HEK293 (cell line): ENCODE results near the gene RYR2.

Experiments used
- CTCF ChIA-PET: fragments of 350-600 bp; formaldehyde crosslinking; extraction: SDS; loops from one replicate; lab custom pipeline; 2021; ENCODE audit warnings: antibody characterized with exemption; lab: Yijun Ruan, JAX
- POLR2A ChIA-PET: fragments of 300-600 bp; formaldehyde crosslinking; extraction: SDS; loops from one replicate; lab custom pipeline; 2020; ENCODE audit warnings: antibody characterized with exemption, inconsistent platforms; lab: Yijun Ruan, JAX
- H3K27ac ChIP-seq: fragments of 200-500 bp; sonication (Bioruptor generic); 2 replicates; pipeline ENCODE4 v1.5.1; 2014; ENCODE audit warnings: low read depth, low read length, control low read depth, inconsistent platforms; ENCODE audit errors: extremely low read depth
- H3K36me3 ChIP-seq, 2 experiments: fragments of 200-500 bp in 1 of 2; sonication (Bioruptor generic) in 1 of 2; 1 replicate in 1 of 2; 2 replicates in 1 of 2; pipeline ENCODE4 v1.5.1; 2014 to 2017; ENCODE audit warnings: inconsistent platforms in 2 of 2, low read length in 2 of 2; ENCODE audit not compliant: control insufficient read depth in 2 of 2, insufficient read depth in 1 of 2
- H3K4me1 ChIP-seq: fragments of 200-500 bp; sonication (Bioruptor generic); 2 replicates; pipeline ENCODE4 v1.5.1; 2014; ENCODE audit warnings: mild to moderate bottlenecking, low read length, inconsistent platforms; ENCODE audit not compliant: control insufficient read depth, insufficient read depth
- H3K4me3 ChIP-seq: 2 replicates; pipeline ENCODE4 v1.5.1; 2011; ENCODE audit warnings: low read depth, mild to moderate bottlenecking, control low read depth, low read length, moderate library complexity
- H3K9me3 ChIP-seq: fragments of 200-500 bp; sonication (Bioruptor generic); 2 replicates; pipeline ENCODE4 v1.5.1; 2014; ENCODE audit warnings: low read depth, low read length, inconsistent platforms; ENCODE audit not compliant: control insufficient read depth, insufficient read depth
- FEZF1 ChIP-seq: fragments of 450-650 bp; formaldehyde crosslinking; IDR thresholded peaks from 2 replicates; pipeline ENCODE4 v1.5.1; 2016; ENCODE audit warnings: missing biosample characterization, missing genetic modification characterization
- HOXC10 ChIP-seq: sonication (generic); formaldehyde crosslinking; IDR thresholded peaks from 2 replicates; pipeline ENCODE4 v1.8.1; 2023; ENCODE audit warnings: mild to moderate bottlenecking, missing genetic modification reagents
- MEIS1 ChIP-seq: sonication (generic); formaldehyde crosslinking; IDR thresholded peaks from 2 replicates; pipeline ENCODE4 v1.8.1; 2022; ENCODE audit warnings: missing genetic modification reagents, mild to moderate bottlenecking, borderline replicate concordance
- SETDB1 ChIP-seq: IDR thresholded peaks from one replicate; pipeline ENCODE4 v1.6.1; 2017; ENCODE audit warnings: mild to moderate bottlenecking, low read length, moderate library complexity, mixed read lengths; ENCODE audit not compliant: insufficient read length
- ZNF138 ChIP-seq: fragments of 450-650 bp; formaldehyde crosslinking; IDR thresholded peaks from 2 replicates; pipeline ENCODE4 v1.5.1; 2016; ENCODE audit warnings: missing biosample characterization, missing genetic modification characterization, borderline replicate concordance
- ZNF155 ChIP-seq: fragments of 450-650 bp; formaldehyde crosslinking; IDR thresholded peaks from 2 replicates; pipeline ENCODE4 v1.5.1; 2016; ENCODE audit warnings: missing biosample characterization, missing genetic modification characterization
- ZNF19 ChIP-seq: fragments of 450-650 bp; formaldehyde crosslinking; IDR thresholded peaks from 2 replicates; pipeline ENCODE4; 2016; ENCODE audit warnings: missing biosample characterization, missing genetic modification characterization, low read depth
- ZNF221 ChIP-seq: fragments of 450-650 bp; formaldehyde crosslinking; IDR thresholded peaks from 2 replicates; pipeline ENCODE4 v1.5.1; 2017; ENCODE audit warnings: missing biosample characterization, missing genetic modification characterization, borderline replicate concordance
- ZNF366 ChIP-seq: fragments of 450-650 bp; formaldehyde crosslinking; conservative IDR thresholded peaks from 2 replicates; pipeline ENCODE4 v1.5.1; 2016; ENCODE audit warnings: missing biosample characterization, missing genetic modification characterization
- ZNF544 ChIP-seq: fragments of 450-650 bp; formaldehyde crosslinking; IDR thresholded peaks from 2 replicates; pipeline ENCODE4 v1.5.0; 2017; ENCODE audit warnings: missing biosample characterization, missing genetic modification characterization
- ZNF560 ChIP-seq: fragments of 450-650 bp; formaldehyde crosslinking; IDR thresholded peaks from 2 replicates; pipeline ENCODE4 v1.5.1; 2017; ENCODE audit warnings: missing biosample characterization, missing genetic modification characterization, borderline replicate concordance
- ZNF610 ChIP-seq: fragments of 450-650 bp; formaldehyde crosslinking; IDR thresholded peaks from 2 replicates; pipeline ENCODE4 v1.5.1; 2016; ENCODE audit warnings: missing biosample characterization, missing genetic modification characterization, borderline replicate concordance
- ZNF626 ChIP-seq: fragments of 450-650 bp; sonication (Bioruptor Pico); formaldehyde crosslinking; IDR thresholded peaks from 2 replicates; pipeline ENCODE4 v1.5.1; 2018; ENCODE audit warnings: missing biosample characterization, missing genetic modification characterization, inconsistent platforms
- ZNF664 ChIP-seq: fragments of 450-650 bp; formaldehyde crosslinking; IDR thresholded peaks from 2 replicates; pipeline ENCODE4 v1.5.1; 2016; ENCODE audit warnings: missing biosample characterization, missing genetic modification characterization
- ZNF776 ChIP-seq: fragments of 450-650 bp; formaldehyde crosslinking; IDR thresholded peaks from 2 replicates; pipeline ENCODE4 v1.5.0; 2017; ENCODE audit warnings: missing biosample characterization, missing genetic modification characterization, borderline replicate concordance
- ZSCAN30 ChIP-seq: fragments of 450-650 bp; IDR thresholded peaks from 2 replicates; pipeline ENCODE4 v1.5.1; 2018; ENCODE audit warnings: missing biosample characterization, mild to moderate bottlenecking, missing genetic modification characterization, moderate library complexity
- TF ChIP-seq, protein P1 (sequence below): fragments of 450-650 bp; formaldehyde crosslinking; IDR thresholded peaks from 2 replicates; pipeline ENCODE4 v1.5.1; 2017; ENCODE audit warnings: missing biosample characterization, missing genetic modification characterization
- TF ChIP-seq, protein P2 (sequence below): fragments of 450-650 bp; formaldehyde crosslinking; IDR thresholded peaks from 2 replicates; pipeline ENCODE4 v1.5.1; 2016; ENCODE audit warnings: missing biosample characterization, missing genetic modification characterization, borderline replicate concordance
- TF ChIP-seq, protein P3 (sequence below): fragments of 450-650 bp; formaldehyde crosslinking; IDR thresholded peaks from 2 replicates; pipeline ENCODE4 v1.5.1; 2016; ENCODE audit warnings: missing biosample characterization, missing genetic modification characterization, low read depth

The RYR2 gene

DNA sequence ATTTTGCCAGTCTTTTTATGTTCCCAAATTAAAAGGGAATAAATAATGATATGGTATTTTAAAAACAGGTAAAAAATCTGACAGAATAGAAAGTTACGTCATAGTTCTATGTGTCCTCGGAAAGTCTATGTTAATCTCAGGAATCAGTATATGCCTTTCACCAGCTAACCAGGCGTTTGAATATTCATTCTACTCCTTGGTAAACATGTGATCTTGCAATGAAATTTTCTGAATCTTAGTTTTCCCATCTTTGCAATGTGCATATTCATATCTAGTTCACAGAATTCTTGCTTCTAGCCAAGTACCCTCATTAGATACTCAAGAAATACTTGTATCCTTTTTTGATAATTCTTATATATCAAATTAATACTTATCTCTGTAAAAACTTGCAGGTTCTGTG lies 669.3 kb downstream of the RYR2 start:
- Histone ChIP-seq H3K4me3 (no peak overlapping the region), H3K9me3 (no peaks in the 10 kb centered on the region), H3K36me3 (no peaks in the 10 kb centered on the region), H3K27ac (no peak overlapping the region), H3K4me1 (no peaks in the 10 kb centered on the region)
- ChIA-PET CTCF (no interaction called here), POLR2A (no interaction called here)
- TF ChIP-seq ZSCAN30 (tag by site-specific recombination), result no peak
- TF ChIP-seq MEIS1, result no peak
- TF ChIP-seq, protein P1, sequence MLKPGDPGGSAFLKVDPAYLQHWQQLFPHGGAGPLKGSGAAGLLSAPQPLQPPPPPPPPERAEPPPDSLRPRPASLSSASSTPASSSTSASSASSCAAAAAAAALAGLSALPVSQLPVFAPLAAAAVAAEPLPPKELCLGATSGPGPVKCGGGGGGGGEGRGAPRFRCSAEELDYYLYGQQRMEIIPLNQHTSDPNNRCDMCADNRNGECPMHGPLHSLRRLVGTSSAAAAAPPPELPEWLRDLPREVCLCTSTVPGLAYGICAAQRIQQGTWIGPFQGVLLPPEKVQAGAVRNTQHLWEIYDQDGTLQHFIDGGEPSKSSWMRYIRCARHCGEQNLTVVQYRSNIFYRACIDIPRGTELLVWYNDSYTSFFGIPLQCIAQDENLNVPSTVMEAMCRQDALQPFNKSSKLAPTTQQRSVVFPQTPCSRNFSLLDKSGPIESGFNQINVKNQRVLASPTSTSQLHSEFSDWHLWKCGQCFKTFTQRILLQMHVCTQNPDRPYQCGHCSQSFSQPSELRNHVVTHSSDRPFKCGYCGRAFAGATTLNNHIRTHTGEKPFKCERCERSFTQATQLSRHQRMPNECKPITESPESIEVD (tag by site-specific recombination), result no peak
- TF ChIP-seq ZNF155 (tag by site-specific recombination), result no peak
- TF ChIP-seq, protein P2, sequence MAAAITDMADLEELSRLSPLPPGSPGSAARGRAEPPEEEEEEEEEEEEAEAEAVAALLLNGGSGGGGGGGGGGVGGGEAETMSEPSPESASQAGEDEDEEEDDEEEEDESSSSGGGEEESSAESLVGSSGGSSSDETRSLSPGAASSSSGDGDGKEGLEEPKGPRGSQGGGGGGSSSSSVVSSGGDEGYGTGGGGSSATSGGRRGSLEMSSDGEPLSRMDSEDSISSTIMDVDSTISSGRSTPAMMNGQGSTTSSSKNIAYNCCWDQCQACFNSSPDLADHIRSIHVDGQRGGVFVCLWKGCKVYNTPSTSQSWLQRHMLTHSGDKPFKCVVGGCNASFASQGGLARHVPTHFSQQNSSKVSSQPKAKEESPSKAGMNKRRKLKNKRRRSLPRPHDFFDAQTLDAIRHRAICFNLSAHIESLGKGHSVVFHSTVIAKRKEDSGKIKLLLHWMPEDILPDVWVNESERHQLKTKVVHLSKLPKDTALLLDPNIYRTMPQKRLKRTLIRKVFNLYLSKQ, result no peak

DNA sequence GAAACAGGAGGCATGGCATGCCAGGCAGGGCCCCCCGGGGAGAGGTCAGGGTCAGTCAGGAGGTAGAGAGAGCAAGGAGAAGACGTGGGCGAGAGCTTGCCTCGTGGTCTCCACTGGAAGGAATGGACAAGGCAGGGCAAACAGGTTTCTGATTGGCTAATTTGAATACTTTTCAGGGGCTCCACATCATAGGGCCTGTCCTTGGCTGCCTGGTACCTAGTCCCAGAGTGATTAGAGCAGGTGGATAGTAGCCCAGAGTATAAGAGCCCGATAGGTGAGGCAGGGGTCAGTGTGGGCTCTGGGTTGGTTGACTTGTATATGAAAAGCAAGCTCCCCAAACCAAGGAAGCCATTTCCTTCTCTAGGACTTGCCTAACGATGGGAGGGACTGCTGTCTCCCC lies 670.1 kb downstream of the RYR2 start:
- no peak for TF ChIP-seq ZNF626 (tag by site-specific recombination)
- TF ChIP-seq ZNF664 (tag by site-specific recombination), result no peak
- TF ChIP-seq ZNF19 (tag by site-specific recombination), result no peak
- TF ChIP-seq ZNF560 (tag by site-specific recombination), result no peak
- TF ChIP-seq, protein P3, sequence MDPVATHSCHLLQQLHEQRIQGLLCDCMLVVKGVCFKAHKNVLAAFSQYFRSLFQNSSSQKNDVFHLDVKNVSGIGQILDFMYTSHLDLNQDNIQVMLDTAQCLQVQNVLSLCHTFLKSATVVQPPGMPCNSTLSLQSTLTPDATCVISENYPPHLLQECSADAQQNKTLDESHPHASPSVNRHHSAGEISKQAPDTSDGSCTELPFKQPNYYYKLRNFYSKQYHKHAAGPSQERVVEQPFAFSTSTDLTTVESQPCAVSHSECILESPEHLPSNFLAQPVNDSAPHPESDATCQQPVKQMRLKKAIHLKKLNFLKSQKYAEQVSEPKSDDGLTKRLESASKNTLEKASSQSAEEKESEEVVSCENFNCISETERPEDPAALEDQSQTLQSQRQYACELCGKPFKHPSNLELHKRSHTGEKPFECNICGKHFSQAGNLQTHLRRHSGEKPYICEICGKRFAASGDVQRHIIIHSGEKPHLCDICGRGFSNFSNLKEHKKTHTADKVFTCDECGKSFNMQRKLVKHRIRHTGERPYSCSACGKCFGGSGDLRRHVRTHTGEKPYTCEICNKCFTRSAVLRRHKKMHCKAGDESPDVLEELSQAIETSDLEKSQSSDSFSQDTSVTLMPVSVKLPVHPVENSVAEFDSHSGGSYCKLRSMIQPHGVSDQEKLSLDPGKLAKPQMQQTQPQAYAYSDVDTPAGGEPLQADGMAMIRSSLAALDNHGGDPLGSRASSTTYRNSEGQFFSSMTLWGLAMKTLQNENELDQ, result no peak
- TF ChIP-seq SETDB1, result no peak
- no peak for TF ChIP-seq ZNF776
- no peak for TF ChIP-seq HOXC10
- TF ChIP-seq ZNF366, result no peak
- no peak for TF ChIP-seq ZNF221 (tag by site-specific recombination)
- no peak for TF ChIP-seq ZNF138 (tag by site-specific recombination)
- TF ChIP-seq ZNF544 (tag by site-specific recombination), result no peak
- no peak for TF ChIP-seq FEZF1 (tag by site-specific recombination)
- Histone ChIP-seq H3K36me3 (no peaks in the 10 kb centered on the region), H3K4me1 (no peaks in the 10 kb centered on the region), H3K9me3 (no peaks in the 10 kb centered on the region), H3K27ac (no peak overlapping the region), H3K4me3 (no peak overlapping the region)
- POLR2A ChIA-PET, result interaction anchor here (0.6 kb wide), 1 partner anchor 70 kb away, joined by 4 read pairs; no protein-coding TSS in a partner anchor
- CTCF ChIA-PET, result no interaction called here

DNA sequence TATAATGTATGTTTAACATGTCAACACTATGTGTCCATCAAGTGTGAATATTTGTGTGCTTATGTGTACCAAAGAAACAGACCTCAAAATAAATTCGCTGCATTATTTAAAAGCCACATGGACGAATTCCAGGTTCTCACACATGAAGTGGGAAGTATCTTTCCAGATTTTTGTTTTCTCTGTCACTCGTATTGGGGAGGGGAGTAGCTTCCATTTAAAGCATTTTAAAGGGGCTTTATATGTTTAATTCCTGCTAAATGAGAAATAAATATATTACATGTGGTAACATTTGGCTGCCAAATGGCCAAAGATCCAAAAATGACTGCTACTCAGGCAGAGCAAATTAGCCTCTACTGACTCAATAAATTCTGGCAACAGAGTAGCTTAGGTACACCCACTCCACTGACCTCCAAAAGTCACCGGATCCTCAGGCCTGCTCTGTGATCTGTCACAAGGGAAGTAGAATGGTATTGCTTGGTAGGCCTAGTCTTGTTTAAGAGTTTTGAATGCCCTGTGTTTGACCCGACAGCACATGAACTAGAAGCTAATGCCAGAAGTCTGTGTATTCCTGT lies 670.7 kb downstream of the RYR2 start:
- TF ChIP-seq ZNF626 (tag by site-specific recombination) (no peak), ZNF138 (tag by site-specific recombination) (no peak), ZNF610 (tag by site-specific recombination) (no peak)
- CTCF ChIA-PET, result no interaction called here
- Histone ChIP-seq H3K9me3 (no peaks in the 10 kb centered on the region), H3K4me1 (no peaks in the 10 kb centered on the region), H3K4me3 (no peak overlapping the region), H3K36me3 (no peaks in the 10 kb centered on the region), H3K27ac (no peak overlapping the region)
- POLR2A ChIA-PET, result interaction anchor here (0.6 kb wide), 1 partner anchor 69 kb away, joined by 4 read pairs; no protein-coding TSS in a partner anchor
